ENCODE data around the gene CAMTA1.

DNA sequence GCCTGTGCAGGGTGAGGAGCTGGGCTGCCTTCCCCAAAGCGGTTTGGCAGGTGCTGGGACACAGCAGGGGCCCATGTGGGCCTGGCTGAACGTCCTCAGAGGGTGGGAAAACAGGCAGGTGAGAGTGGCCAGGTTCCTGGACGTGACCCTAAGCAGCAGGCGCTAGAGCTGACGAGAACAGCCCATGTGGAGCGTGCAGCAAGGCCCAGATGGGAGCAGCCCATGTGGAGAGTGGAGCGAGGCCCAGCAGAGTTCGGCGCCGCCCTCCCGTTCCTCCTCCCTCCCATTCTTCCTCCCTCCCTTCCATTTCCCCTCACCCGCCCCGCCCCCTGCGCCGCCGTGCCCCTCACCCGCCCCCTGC lies 671.4 kb downstream of the CAMTA1 start:
- no peak for TF ChIP-seq NFIC (IDR thresholded peaks at IDR 0.05; ENCODE audit: borderline replicate concordance)
- no peak for TF ChIP-seq EP300 (IDR thresholded peaks at IDR 0.05; ENCODE audit: borderline replicate concordance in 1 of 2, low read depth in 1 of 2, low read length in 1 of 2)
- TF ChIP-seq, protein P1, sequence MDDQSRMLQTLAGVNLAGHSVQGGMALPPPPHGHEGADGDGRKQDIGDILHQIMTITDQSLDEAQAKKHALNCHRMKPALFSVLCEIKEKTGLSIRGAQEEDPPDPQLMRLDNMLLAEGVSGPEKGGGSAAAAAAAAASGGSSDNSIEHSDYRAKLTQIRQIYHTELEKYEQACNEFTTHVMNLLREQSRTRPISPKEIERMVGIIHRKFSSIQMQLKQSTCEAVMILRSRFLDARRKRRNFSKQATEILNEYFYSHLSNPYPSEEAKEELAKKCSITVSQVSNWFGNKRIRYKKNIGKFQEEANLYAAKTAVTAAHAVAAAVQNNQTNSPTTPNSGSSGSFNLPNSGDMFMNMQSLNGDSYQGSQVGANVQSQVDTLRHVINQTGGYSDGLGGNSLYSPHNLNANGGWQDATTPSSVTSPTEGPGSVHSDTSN (IDR thresholded peaks at IDR 0.05), result no peak
- TF ChIP-seq, protein P2, sequence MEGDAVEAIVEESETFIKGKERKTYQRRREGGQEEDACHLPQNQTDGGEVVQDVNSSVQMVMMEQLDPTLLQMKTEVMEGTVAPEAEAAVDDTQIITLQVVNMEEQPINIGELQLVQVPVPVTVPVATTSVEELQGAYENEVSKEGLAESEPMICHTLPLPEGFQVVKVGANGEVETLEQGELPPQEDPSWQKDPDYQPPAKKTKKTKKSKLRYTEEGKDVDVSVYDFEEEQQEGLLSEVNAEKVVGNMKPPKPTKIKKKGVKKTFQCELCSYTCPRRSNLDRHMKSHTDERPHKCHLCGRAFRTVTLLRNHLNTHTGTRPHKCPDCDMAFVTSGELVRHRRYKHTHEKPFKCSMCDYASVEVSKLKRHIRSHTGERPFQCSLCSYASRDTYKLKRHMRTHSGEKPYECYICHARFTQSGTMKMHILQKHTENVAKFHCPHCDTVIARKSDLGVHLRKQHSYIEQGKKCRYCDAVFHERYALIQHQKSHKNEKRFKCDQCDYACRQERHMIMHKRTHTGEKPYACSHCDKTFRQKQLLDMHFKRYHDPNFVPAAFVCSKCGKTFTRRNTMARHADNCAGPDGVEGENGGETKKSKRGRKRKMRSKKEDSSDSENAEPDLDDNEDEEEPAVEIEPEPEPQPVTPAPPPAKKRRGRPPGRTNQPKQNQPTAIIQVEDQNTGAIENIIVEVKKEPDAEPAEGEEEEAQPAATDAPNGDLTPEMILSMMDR (IDR thresholded peaks at IDR 0.05), result no peak
- no peak for TF ChIP-seq POLR2AphosphoS5 (IDR thresholded peaks at IDR 0.05; ENCODE audit: low read depth, low read length)
- no peak for TF ChIP-seq ELF1 (IDR thresholded peaks at IDR 0.05)
- TF ChIP-seq EZH2phosphoT487 (IDR thresholded peaks at IDR 0.05; ENCODE audit: borderline replicate concordance, low read depth), result no peak
- TF ChIP-seq, protein P3, sequence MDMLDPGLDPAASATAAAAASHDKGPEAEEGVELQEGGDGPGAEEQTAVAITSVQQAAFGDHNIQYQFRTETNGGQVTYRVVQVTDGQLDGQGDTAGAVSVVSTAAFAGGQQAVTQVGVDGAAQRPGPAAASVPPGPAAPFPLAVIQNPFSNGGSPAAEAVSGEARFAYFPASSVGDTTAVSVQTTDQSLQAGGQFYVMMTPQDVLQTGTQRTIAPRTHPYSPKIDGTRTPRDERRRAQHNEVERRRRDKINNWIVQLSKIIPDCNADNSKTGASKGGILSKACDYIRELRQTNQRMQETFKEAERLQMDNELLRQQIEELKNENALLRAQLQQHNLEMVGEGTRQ (IDR thresholded peaks at IDR 0.05; ENCODE audit: borderline replicate concordance, low read depth, low read length), result no peak
- TF ChIP-seq RXRA (IDR thresholded peaks at IDR 0.05; ENCODE audit: borderline replicate concordance, low read depth), result no peak
- TF ChIP-seq TAF1 (IDR thresholded peaks at IDR 0.05; ENCODE audit: borderline replicate concordance, low read depth, low read length), result no peak
- no peak for TF ChIP-seq SMC3 (IDR thresholded peaks at IDR 0.05; ENCODE audit: low read depth, low read length)
- no peak for TF ChIP-seq SIN3A (IDR thresholded peaks at IDR 0.05; ENCODE audit: borderline replicate concordance, low read depth, low read length)
- TF ChIP-seq, protein P4, sequence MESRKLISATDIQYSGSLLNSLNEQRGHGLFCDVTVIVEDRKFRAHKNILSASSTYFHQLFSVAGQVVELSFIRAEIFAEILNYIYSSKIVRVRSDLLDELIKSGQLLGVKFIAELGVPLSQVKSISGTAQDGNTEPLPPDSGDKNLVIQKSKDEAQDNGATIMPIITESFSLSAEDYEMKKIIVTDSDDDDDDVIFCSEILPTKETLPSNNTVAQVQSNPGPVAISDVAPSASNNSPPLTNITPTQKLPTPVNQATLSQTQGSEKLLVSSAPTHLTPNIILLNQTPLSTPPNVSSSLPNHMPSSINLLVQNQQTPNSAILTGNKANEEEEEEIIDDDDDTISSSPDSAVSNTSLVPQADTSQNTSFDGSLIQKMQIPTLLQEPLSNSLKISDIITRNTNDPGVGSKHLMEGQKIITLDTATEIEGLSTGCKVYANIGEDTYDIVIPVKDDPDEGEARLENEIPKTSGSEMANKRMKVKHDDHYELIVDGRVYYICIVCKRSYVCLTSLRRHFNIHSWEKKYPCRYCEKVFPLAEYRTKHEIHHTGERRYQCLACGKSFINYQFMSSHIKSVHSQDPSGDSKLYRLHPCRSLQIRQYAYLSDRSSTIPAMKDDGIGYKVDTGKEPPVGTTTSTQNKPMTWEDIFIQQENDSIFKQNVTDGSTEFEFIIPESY (IDR thresholded peaks at IDR 0.05; ENCODE audit: borderline replicate concordance, low read depth), result no peak
